ENCODE measurements around the gene ZNF212. TPM values are rescaled to one million over a fixed set of nuclear protein-coding genes. Genes with fewer than 3 reads are reported as not detected.
"Not testable (repeated sequence)": the region's sequence is repeated elsewhere in the genome, so short reads cannot be mapped to it uniquely, and the experiment has no call there.

The ZNF212 gene
- total RNA-seq, 2 experiments from 2014 or later = 11.1 to 15.9 TPM

- H3K36me3 Mint-ChIP-seq (ENCODE audit: low read depth) = peaks cover 31% of the 10 kb centered on the region
- H3K27me3 Mint-ChIP-seq = no peaks in the 10 kb centered on the region
- H3K27ac Mint-ChIP-seq = no peak overlapping the region
- no peak overlapping the region for H3K4me3 Mint-ChIP-seq
- POLR2A ChIA-PET = no interaction called here
- no peaks in the 10 kb centered on the region for H3K9me3 Mint-ChIP-seq
- CTCF ChIA-PET = no interaction called here
- no peak for DNase-seq
- H3K4me1 Mint-ChIP-seq = no peaks in the 10 kb centered on the region
Observed at GRCh38 chr7:149224352-149224751, 15.1 kb upstream of the ZNF212 start.

- peaks cover 25% of the 10 kb centered on the region for H3K36me3 Mint-ChIP-seq (ENCODE audit: low read depth)
- H3K9me3 Mint-ChIP-seq = no peaks in the 10 kb centered on the region
- H3K4me3 Mint-ChIP-seq = no peak overlapping the region
- ChIA-PET CTCF (no interaction called here), POLR2A (no interaction called here)
- no peak for DNase-seq
- no peaks in the 10 kb centered on the region for H3K4me1 Mint-ChIP-seq
- H3K27me3 Mint-ChIP-seq = no peaks in the 10 kb centered on the region
- no peak overlapping the region for H3K27ac Mint-ChIP-seq
Observed at GRCh38 chr7:149225106-149225505, 14.3 kb upstream of the ZNF212 start.

GRCh38 chr7:149225656-149226055 lies 13.8 kb upstream of the ZNF212 start:
- H3K27ac Mint-ChIP-seq = no peak overlapping the region
- DNase-seq = no peak
- H3K4me3 Mint-ChIP-seq = no peak overlapping the region
- H3K9me3 Mint-ChIP-seq = no peaks in the 10 kb centered on the region
- H3K27me3 Mint-ChIP-seq = no peaks in the 10 kb centered on the region
- no peaks in the 10 kb centered on the region for H3K4me1 Mint-ChIP-seq
- ChIA-PET CTCF (no interaction called here), POLR2A (no interaction called here)
- H3K36me3 Mint-ChIP-seq (ENCODE audit: low read depth) = peaks cover 25% of the 10 kb centered on the region

- POLR2A ChIA-PET = not testable (repeated sequence)
- CTCF ChIA-PET = interaction anchor here (1.2 kb wide), 1 partner anchor 13 kb away, joined by 3 read pairs; no protein-coding TSS in a partner anchor
Observed at GRCh38 chr7:149226366-149226765, 13.1 kb upstream of the ZNF212 start.

GRCh38 chr7:149226840-149227494 lies 12.5 kb upstream of the ZNF212 start:
- no peak overlapping the region for H3K4me3 Mint-ChIP-seq
- ChIA-PET POLR2A (no interaction called here), CTCF (interaction anchor here (1.2 kb wide), 1 partner anchor 14 kb away, joined by 3 read pairs; no protein-coding TSS in a partner anchor)
- H3K9me3 Mint-ChIP-seq = no peaks in the 10 kb centered on the region
- peaks cover 15% of the 10 kb centered on the region for H3K36me3 Mint-ChIP-seq (ENCODE audit: low read depth)
- no peaks in the 10 kb centered on the region for H3K27me3 Mint-ChIP-seq
- H3K4me1 Mint-ChIP-seq = no peaks in the 10 kb centered on the region
- no peak overlapping the region for H3K27ac Mint-ChIP-seq
- DNase-seq = no peak

More at GRCh38 chr7:149226366-149226765, 13.1 kb upstream of the ZNF212 start:
- not testable (repeated sequence) for H3K27me3 Mint-ChIP-seq, H3K4me3 Mint-ChIP-seq, H3K4me1 Mint-ChIP-seq, DNase-seq, H3K27ac Mint-ChIP-seq, H3K9me3 Mint-ChIP-seq
- H3K36me3 Mint-ChIP-seq (ENCODE audit: low read depth) = peaks cover 20% of the 10 kb centered on the region

GRCh38 chr7:149228831-149229471 lies 10.5 kb upstream of the ZNF212 start:
- no peaks in the 10 kb centered on the region for H3K4me1 Mint-ChIP-seq
- ChIA-PET POLR2A (no interaction called here), CTCF (interaction anchor here (0.5 to 1.3 kb wide), 3 partner anchors 12 to 31 kb away, joined by 3 to 4 read pairs (median 4); no protein-coding TSS in a partner anchor)
- no peaks in the 10 kb centered on the region for H3K9me3 Mint-ChIP-seq
- no peaks in the 10 kb centered on the region for H3K27me3 Mint-ChIP-seq
- H3K27ac Mint-ChIP-seq = no peak overlapping the region
- peaks cover 13% of the 10 kb centered on the region for H3K36me3 Mint-ChIP-seq (ENCODE audit: low read depth)
- H3K4me3 Mint-ChIP-seq = no peak overlapping the region
- no peak for DNase-seq

- no peaks in the 10 kb centered on the region for H3K27me3 Mint-ChIP-seq
- no peaks in the 10 kb centered on the region for H3K9me3 Mint-ChIP-seq
- no peaks in the 10 kb centered on the region for H3K4me1 Mint-ChIP-seq
- no peak overlapping the region for H3K27ac Mint-ChIP-seq
- H3K36me3 Mint-ChIP-seq (ENCODE audit: low read depth) = peaks cover 12% of the 10 kb centered on the region
- ChIA-PET POLR2A (no interaction called here), CTCF (interaction anchor here (0.9 to 1.5 kb wide), 3 partner anchors 9 to 20 kb away, joined by 3 to 4 read pairs (median 4); no protein-coding TSS in a partner anchor)
- DNase-seq = no peak
- no peak overlapping the region for H3K4me3 Mint-ChIP-seq
Observed at GRCh38 chr7:149229526-149229925, 9.9 kb upstream of the ZNF212 start.

GRCh38 chr7:149232362-149232761 lies 7.1 kb upstream of the ZNF212 start:
- ChIA-PET POLR2A (no interaction called here), CTCF (interaction anchor here (1.3 to 1.9 kb wide), 3 partner anchors 29 to 86 kb away, joined by 4 to 7 read pairs (median 4); partner anchors contain the start of gene ZNF282)
- no peaks in the 10 kb centered on the region for H3K27me3 Mint-ChIP-seq
- H3K4me1 Mint-ChIP-seq = no peaks in the 10 kb centered on the region
- H3K4me3 Mint-ChIP-seq = no peak overlapping the region
- H3K9me3 Mint-ChIP-seq = no peaks in the 10 kb centered on the region
- no peak for DNase-seq
- no peaks in the 10 kb centered on the region for H3K36me3 Mint-ChIP-seq (ENCODE audit: low read depth)
- H3K27ac Mint-ChIP-seq = no peak overlapping the region

- H3K9me3 Mint-ChIP-seq; H3K36me3 Mint-ChIP-seq (ENCODE audit: low read depth); H3K4me3 Mint-ChIP-seq; H3K27me3 Mint-ChIP-seq; POLR2A ChIA-PET; H3K27ac Mint-ChIP-seq; H3K4me1 Mint-ChIP-seq; DNase-seq: not testable (repeated sequence)
- CTCF ChIA-PET = interaction anchor here (0.7 to 1.9 kb wide), 4 partner anchors 25 to 87 kb away, joined by 3 to 4 read pairs (median 4); no protein-coding TSS in a partner anchor
Observed at GRCh38 chr7:149233655-149234204, 5.7 kb upstream of the ZNF212 start.

- CTCF ChIA-PET = interaction anchor here (1.0 to 1.3 kb wide), 3 partner anchors 8 to 24 kb away, joined by 3 to 5 read pairs (median 3); partner anchors contain the start of gene ZNF783
- POLR2A ChIA-PET = no interaction called here
- H3K4me1 Mint-ChIP-seq = peaks cover 25% of the 10 kb centered on the region
- no peak for DNase-seq
- H3K27me3 Mint-ChIP-seq = no peaks in the 10 kb centered on the region
- H3K36me3 Mint-ChIP-seq (ENCODE audit: low read depth) = peaks cover 6% of the 10 kb centered on the region
- H3K27ac Mint-ChIP-seq = no peak overlapping the region
- H3K4me3 Mint-ChIP-seq = no peak overlapping the region
- peaks cover under 1% of the 10 kb centered on the region for H3K9me3 Mint-ChIP-seq
Observed at GRCh38 chr7:149237502-149237901, 1.9 kb upstream of the ZNF212 start.

GRCh38 chr7:149238051-149238450 lies 1.4 kb upstream of the ZNF212 start:
- ChIA-PET POLR2A (no interaction called here), CTCF (interaction anchor here (1.2 kb wide), 2 partner anchors 8 to 12 kb away, joined by 3 to 4 read pairs; no protein-coding TSS in a partner anchor)
- no peaks in the 10 kb centered on the region for H3K27me3 Mint-ChIP-seq
- peaks cover 12% of the 10 kb centered on the region for H3K36me3 Mint-ChIP-seq (ENCODE audit: low read depth)
- H3K4me1 Mint-ChIP-seq = peaks cover 30% of the 10 kb centered on the region
- H3K27ac Mint-ChIP-seq = no peak overlapping the region
- peaks cover 6% of the 10 kb centered on the region for H3K9me3 Mint-ChIP-seq
- no peak for DNase-seq
- peak overlapping the region; percentile 2 for H3K4me3 Mint-ChIP-seq

GRCh38 chr7:149240637-149241036 lies 1.2 kb downstream of the ZNF212 start:
- peaks cover 41% of the 10 kb centered on the region for H3K4me1 Mint-ChIP-seq
- DNase-seq = no peak
- ChIA-PET POLR2A (no interaction called here), CTCF (interaction anchor here (1.0 to 1.3 kb wide), 4 partner anchors 20 to 88 kb away, joined by 3 to 5 read pairs (median 4); no protein-coding TSS in a partner anchor)
- peaks cover 17% of the 10 kb centered on the region for H3K36me3 Mint-ChIP-seq (ENCODE audit: low read depth)
- H3K9me3 Mint-ChIP-seq = peaks cover 6% of the 10 kb centered on the region
- H3K27ac Mint-ChIP-seq = peak overlapping the region; percentile 86
- peak overlapping the region; percentile 78 for H3K4me3 Mint-ChIP-seq
- no peaks in the 10 kb centered on the region for H3K27me3 Mint-ChIP-seq

GRCh38 chr7:149241696-149242095 lies 2.2 kb downstream of the ZNF212 start:
- CTCF ChIA-PET = interaction anchor here (0.6 to 1.2 kb wide), 7 partner anchors 10 to 668 kb away, joined by 3 to 5 read pairs (median 3); no protein-coding TSS in a partner anchor
- Mint-ChIP-seq H3K27ac (peak overlapping the region; percentile 2), H3K4me1 (peaks cover 46% of the 10 kb centered on the region), H3K4me3 (peak overlapping the region; percentile 43), H3K27me3 (no peaks in the 10 kb centered on the region), H3K9me3 (peaks cover 6% of the 10 kb centered on the region), H3K36me3 (ENCODE audit: low read depth) (peaks cover 17% of the 10 kb centered on the region)
- no peak for DNase-seq
- POLR2A ChIA-PET = no interaction called here
